Right lung (tissue), 5 donors: ENCODE data around the gene ZSCAN18. TPM values are rescaled to one million over a fixed set of nuclear protein-coding genes. Genes with fewer than 3 reads are reported as not detected.

ENCODE experiments used
- DNase-seq, 2 donors: peaks; one replicate each; pipeline ENCODE4 v3.0.0-alpha.2; 2013
- polyA plus RNA-seq, 5 donors: library from polyadenylated mRNA; unstranded; fragments of 120-200 nt; gene quantifications; one replicate each; pipeline versions ENCODE4 v1.2.1 to v1.2.3, GENCODE V29; 2013; ENCODE audit warnings: inconsistent platforms in 1 of 5, low replicate concordance in 1 of 5; ENCODE audit not compliant: insufficient read length in 5 of 5, insufficient read depth in 1 of 5

ZSCAN18 gene
- polyA plus RNA-seq, 5 donors = 70.8 to 94.7 (median 88.9) TPM

DNA sequence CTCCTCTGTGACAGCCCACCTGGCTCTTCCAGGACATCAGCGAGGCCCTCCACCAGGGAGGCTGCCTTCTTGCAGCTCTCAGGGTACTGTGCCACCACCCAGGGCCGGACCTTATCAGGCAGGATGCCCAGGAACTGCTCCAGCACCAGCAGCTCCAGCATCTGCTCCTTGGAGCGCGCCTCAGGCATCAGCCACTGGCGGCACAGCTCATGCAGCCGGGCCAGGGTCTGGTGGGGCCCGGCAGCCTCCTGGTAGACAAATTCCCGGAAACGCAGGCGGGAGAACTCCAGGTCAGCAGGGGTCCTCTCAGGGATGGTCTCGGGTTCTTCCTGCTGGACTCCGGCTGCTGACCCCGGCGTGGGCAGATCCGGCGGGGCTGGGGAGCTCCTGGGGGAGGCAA lies 8.2 kb downstream of the ZSCAN18 start:
- no peak for DNase-seq

DNA sequence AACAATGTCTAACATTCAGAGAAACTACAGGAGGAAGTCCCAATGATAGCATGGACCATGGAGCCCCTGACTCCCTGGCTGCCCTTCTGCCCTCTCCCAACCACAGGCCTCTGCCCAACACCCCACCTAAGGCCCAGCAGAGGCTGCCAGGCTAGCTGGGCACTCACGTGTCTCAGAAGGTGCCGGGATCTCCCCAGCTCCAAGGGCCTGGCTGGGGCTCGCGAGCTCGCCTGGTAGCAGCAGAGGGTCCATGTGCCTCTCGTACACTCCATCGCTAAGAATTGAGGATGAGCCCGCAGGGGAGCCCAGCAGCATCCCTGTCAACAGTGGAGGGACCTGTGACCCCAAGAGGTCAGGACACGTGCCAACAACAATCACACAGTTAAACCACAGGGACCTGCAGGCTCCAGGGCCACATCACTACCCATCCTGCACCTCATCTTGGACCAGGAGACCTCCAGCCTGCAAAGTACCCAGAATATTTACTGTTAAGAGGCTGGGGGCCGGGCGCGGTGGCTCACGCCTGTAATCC lies 9.4 kb downstream of the ZSCAN18 start:
- no peak for DNase-seq

DNA sequence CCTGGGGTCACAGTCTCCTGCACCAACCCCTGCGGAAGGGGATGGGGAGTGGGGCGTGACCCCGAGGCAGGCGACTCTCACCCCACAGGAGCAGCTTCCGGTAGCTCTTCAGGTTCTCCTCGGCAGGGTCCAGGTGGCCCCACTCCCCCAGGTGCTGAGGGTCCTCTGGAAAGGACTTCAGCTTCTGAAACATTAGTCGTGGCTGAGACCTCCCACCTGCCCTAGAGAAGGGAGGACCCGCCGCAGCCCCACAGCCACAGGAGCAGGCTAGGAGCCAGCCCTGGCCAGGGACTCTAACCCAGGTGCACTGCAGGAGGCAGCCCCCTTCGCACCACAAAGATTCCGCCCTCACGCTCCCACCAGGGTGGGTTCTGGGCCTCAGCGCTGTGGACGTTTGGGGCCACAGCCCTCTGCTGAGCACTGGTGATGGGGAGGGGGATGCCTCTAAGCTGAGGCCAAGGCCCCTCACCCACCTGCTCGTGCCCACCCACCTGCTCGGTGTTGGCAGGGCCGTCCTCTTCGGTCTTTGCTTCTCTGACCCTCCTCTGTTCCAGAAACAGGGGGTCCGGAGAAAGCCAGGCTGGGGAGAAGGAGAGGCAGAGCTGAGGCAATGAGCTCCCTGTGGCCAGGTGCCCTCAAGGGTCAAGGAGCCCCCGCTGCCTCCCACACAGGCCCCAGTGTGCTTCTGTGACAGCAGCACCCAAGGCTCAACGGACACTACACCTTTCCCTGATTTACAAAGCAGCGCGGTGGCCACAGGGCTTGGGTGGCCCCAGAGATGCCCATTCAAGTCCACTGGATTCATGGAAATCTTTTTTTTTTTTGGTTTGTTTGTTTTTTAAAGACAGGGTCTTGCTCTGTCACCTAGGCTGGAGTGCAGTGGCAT lies 11.0 kb downstream of the ZSCAN18 start:
- DNase-seq = no peak

DNA sequence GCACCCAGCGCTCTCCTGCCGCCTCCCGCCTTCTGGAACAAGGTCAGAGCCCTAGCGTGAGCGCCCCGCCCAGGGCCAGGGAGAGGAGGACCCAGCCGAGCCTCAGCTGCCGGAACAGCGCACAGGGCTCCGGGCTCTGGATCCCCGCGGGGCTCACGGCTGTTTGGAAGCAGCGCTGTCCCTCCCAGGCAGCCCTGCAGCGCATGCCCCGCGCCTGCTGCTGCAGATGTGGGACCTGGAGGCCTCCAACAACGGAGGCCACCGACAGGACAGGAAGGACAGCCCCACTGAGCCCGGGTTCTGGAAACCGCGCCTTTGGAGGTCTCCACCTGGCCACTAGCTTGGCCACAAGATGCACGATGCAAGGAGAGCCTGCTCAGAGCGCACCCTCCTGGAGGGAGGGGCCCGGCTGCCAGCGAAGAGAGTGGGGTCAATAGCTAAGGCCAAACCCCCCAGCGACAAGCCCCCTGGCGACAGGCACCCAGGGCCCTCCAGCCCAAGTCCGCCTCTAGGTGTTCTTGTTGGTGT lies 12.6 kb downstream of the ZSCAN18 start:
- DNase-seq = no peak

- DNase-seq = no peak
Measured at GRCh38 chr19:58084596-58085347, 13.3 kb downstream of the ZSCAN18 start.

DNA sequence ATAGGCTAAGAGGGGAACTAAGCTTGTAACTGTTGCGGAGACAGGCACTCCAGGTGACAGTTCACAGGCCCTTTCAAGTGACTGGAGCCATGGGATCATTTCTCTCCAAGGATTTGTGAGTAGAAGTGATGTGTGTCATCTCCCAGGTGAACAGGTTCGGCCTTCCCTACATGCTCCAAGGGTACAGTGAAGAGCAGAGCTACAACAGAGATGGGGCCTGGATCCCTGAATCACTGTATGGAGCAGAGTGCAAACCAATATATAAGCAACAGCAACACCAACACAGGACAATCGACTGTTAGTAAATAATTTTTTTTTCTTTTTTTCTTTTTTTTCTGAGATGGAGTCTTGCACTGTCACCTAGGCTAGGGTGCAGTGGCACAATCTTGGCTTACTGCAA lies 15.0 kb downstream of the ZSCAN18 start:
- DNase-seq = no peak

DNA sequence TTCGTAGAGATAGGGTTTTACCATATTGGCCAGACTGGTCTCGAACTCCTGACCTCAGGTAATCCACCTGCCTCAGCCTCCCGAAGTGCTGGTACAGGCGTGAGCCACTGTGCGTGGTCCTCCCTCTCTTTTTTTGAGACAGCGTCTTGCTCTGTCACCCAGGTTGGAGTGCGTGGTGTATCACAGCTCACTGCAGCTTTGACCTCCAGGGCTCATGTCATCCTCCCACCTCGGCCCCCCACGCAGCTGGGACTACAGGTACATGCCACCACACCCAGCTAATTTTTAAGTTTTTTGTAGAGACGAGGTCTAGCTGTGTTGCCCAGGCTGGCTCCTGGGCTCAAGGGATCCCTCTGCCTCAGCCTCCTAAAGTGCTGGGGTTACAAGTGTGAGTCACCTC lies 18.2 kb downstream of the ZSCAN18 start:
- DNase-seq = no peak

DNA sequence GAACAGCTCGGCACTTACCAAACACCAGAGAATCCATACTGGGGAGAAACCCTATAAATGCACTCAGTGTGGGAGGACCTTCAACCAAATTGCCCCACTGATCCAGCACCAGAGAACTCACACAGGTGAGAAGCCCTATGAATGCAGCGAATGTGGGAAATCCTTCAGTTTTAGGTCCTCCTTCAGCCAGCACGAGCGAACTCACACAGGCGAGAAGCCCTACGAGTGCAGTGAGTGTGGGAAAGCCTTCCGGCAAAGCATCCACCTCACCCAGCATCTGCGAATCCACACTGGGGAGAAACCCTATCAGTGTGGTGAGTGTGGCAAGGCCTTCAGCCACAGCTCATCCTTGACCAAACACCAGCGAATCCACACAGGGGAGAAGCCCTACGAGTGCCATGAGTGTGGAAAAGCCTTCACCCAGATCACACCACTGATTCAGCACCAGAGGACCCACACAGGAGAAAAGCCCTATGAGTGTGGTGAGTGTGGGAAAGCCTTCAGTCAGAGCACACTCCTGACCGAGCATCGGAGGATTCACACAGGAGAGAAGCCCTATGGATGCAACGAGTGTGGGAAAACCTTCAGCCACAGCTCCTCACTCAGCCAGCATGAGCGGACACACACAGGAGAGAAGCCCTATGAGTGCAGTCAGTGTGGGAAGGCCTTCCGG lies 30.7 kb downstream of the ZSCAN18 start:
- DNase-seq = no peak

DNA sequence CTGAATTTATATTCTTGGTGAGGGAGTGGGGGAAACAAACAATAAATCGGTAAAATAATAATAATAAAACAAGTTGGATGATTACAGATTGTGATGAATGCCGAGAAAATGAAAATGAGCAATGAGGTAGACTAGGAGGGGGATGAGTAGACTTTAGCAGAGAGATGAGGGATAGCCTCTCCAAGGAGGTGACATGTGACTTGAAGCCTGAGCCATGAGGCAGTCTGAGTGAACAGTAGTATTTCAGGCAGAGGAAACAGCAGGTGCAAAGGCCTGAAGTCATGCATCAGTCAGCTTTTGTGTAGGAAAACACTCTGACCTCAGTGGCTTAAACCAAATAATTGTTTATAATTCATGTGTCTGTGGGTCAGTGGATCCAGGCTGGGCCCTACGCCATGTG lies 34.3 kb downstream of the ZSCAN18 start:
- DNase-seq = no peak

DNA sequence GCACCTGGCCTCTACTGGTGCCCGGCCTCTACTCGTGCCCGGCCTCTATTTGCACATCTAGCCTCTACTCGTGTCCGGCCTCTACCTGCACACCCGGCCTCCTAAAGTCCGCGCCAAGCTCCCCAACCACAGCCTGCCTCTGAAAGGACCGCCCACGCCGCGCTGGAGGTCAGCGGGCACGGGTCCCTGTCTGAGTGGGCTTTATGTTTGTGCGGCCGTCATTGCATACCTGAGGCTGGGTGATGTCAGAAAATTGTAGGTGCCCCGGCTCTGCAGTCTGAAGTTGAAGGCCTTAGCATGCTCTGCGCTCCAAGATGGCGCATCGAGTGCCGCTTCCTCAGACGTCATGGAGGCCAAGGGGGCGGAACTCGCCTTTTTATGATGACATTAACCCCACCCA lies 37.8 kb downstream of the ZSCAN18 start:
- DNase-seq = no peak

DNA sequence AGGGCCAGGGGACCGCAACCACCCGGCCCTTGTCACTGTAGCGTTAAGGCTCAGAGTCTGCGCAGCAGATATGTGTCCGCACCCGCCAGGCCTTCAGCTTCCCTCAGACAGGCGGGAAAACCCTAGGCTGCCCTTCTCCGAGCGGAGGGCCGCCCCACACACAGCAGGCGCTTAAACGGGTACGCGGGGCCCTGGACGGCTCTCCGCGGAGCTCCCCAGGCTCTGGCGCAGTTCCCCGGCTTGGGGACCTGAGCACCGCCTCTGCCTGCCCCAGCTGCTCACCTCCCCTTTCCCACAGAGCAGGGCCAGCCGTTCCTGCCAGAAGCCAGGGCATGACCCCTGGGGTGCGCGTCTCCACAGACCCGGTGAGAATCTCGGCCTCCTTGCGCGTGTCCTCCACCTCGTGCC lies 38.4 kb downstream of the ZSCAN18 start:
- no peak for DNase-seq

GRCh38 chr19:58059003-58059670 lies 38.9 kb downstream of the ZSCAN18 start, which contains the start of gene ZNF135:
TSS of gene ZNF135 (plus strand) at chr19:58059282. CDS start at chr19:58060003, 721 bp downstream.
- peak; percentile 93 to 94 for DNase-seq

- DNase-seq = no peak
Measured at GRCh38 chr19:58058467-58058866, 39.6 kb downstream of the ZSCAN18 start.

- no peak for DNase-seq
Measured at GRCh38 chr19:58056861-58057260, 41.2 kb downstream of the ZSCAN18 start.

GRCh38 chr19:58056261-58056660 lies 41.8 kb downstream of the ZSCAN18 start:
- no peak for DNase-seq

DNA sequence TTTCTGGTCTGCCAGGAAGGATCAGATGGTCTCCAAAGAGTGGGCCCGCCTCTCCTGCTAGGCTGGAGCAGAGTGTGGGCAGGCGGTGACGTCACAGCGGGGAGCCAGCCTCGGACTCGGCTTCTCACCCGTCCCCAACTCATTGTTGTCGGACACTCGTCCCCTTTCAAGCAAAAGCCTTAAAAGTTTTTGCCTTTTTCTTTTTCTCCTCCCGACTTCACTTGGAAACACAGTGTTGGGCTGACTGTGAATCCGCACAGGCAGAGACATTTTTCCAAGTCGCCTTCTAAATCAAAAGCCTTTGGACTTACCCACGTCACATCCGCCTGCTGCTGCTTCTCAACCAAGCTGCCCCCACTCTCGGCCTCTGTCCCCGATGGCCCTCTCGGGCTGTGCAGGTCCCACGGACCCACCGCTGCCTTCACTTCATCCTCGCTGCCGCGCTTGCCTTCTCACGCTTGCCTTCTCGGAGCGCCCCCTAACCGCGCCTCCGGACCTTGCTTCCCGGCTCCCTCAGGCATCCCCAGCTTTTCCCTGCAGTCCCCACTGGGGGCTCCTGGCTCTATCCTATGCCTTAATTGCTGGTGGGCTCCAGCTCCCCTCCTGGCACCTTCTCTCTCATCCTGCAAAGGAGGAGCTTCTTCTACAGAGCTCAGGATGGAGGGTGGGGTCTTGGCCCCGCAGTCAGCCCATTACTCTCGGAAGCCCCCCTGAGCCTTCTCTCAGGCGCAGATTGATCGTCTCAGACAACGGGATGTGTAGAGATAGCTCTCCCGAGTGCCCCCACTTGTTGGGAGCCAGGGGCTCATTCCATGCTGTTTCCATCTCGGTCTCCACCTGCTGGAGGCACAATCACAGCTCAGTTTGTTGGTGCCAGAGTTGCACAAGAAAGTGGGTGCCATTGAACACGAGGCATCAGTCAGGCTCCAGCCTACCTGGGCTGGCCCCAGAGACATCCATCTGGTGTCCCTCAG lies 42.8 kb downstream of the ZSCAN18 start:
- peak; percentile 77 to 78 for DNase-seq

GRCh38 chr19:58053480-58054156 lies 44.4 kb downstream of the ZSCAN18 start:
- DNase-seq = no peak

DNA sequence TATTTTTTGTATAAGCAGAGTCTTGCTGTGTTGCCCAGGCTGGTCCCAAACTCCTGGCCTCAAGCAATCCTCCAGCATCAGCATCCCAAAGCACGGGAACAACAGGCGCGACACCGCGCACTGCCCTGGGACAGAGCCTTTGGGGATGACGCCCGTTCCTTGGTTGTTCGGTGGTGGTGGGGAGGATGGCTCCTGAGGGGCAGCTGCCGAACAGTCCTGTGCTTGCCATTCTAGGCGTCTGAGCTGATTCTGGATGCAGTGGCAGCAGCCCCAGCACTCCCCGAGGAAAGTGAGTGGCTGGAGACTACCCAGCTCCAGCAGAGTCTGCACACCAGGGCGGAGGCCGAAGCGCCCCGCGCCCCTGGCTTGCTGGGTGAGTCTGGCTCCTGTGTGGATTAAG lies 45.8 kb downstream of the ZSCAN18 start:
- DNase-seq = no peak

- no peak for DNase-seq
Measured at GRCh38 chr19:58047672-58048071, 50.4 kb downstream of the ZSCAN18 start.
